GM06990 (cell line): ENCODE data around the gene KRT36.

Source experiments
- DNase-seq: peaks from one replicate; pipeline ENCODE4 v3.0.0-alpha.2; 2011; ENCODE audit not compliant: insufficient read length; ENCODE audit errors: extremely low read depth
- H3K27me3 ChIP-seq: replicated peaks from 2 replicates; pipeline ENCODE4 v1.6.0; 2011; ENCODE audit warnings: low read length; ENCODE audit not compliant: control insufficient read depth, insufficient read depth
- H3K36me3 ChIP-seq: 2 replicates; pipeline ENCODE4 v1.5.1; 2011; ENCODE audit warnings: low read length; ENCODE audit not compliant: control insufficient read depth, insufficient read depth
- H3K4me3 ChIP-seq: replicated peaks from 2 replicates; pipeline ENCODE4 v1.5.1; 2011; ENCODE audit warnings: low read depth, mild to moderate bottlenecking, control low read depth, low read length
- TF ChIP-seq, protein P1 (sequence below): IDR thresholded peaks from 2 replicates; pipeline ENCODE4 v1.5.1; 2011; ENCODE audit warnings: low read length, control low read depth, mild to moderate bottlenecking, inconsistent platforms; ENCODE audit not compliant: insufficient read depth, poor library complexity, severe bottlenecking

The KRT36 gene

GRCh38 chr17:41531993-41532392, 42.3 kb upstream of the KRT36 start:
- peaks cover 8% of the 10 kb centered on the region for H3K27me3 ChIP-seq
- H3K4me3 ChIP-seq = no peak overlapping the region
- H3K36me3 ChIP-seq = no peaks in the 10 kb centered on the region
- TF ChIP-seq, protein P1, sequence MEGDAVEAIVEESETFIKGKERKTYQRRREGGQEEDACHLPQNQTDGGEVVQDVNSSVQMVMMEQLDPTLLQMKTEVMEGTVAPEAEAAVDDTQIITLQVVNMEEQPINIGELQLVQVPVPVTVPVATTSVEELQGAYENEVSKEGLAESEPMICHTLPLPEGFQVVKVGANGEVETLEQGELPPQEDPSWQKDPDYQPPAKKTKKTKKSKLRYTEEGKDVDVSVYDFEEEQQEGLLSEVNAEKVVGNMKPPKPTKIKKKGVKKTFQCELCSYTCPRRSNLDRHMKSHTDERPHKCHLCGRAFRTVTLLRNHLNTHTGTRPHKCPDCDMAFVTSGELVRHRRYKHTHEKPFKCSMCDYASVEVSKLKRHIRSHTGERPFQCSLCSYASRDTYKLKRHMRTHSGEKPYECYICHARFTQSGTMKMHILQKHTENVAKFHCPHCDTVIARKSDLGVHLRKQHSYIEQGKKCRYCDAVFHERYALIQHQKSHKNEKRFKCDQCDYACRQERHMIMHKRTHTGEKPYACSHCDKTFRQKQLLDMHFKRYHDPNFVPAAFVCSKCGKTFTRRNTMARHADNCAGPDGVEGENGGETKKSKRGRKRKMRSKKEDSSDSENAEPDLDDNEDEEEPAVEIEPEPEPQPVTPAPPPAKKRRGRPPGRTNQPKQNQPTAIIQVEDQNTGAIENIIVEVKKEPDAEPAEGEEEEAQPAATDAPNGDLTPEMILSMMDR = no peak
- DNase-seq = no peak

GRCh38 chr17:41530062-41531048, 40.6 kb upstream of the KRT36 start:
- TF ChIP-seq, protein P1 = no peak
- H3K36me3 ChIP-seq = no peaks in the 10 kb centered on the region
- peaks cover 3% of the 10 kb centered on the region for H3K27me3 ChIP-seq
- DNase-seq = no peak
- no peak overlapping the region for H3K4me3 ChIP-seq

- TF ChIP-seq, protein P1 = no peak
- no peak for DNase-seq
- no peak overlapping the region for H3K4me3 ChIP-seq
- peaks cover 3% of the 10 kb centered on the region for H3K27me3 ChIP-seq
- no peaks in the 10 kb centered on the region for H3K36me3 ChIP-seq
Measured at GRCh38 chr17:41529491-41529915, 39.8 kb upstream of the KRT36 start.

DNA sequence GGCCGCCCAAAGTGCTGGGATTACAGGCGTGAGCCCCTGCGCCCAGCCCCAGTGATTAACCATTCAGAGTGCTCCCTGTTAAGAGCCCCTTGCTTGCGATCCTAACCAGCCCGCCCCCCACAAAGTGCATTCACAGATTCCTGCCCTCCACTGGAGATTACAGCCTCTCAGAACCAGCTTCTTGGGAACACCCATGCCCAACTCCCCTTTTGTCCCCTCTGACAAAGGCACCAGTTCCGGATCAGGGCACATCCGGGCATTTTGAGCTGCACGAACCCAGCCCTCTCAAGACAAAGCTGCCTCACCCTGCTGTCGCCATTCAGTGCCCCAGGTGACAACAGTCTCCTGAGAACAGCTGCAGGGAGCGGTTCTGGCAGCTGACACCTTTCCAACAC, 39.2 kb upstream of the KRT36 start:
- no peaks in the 10 kb centered on the region for H3K36me3 ChIP-seq
- TF ChIP-seq, protein P1 = no peak
- no peak for DNase-seq
- H3K27me3 ChIP-seq = peaks cover 3% of the 10 kb centered on the region
- H3K4me3 ChIP-seq = no peak overlapping the region

DNA sequence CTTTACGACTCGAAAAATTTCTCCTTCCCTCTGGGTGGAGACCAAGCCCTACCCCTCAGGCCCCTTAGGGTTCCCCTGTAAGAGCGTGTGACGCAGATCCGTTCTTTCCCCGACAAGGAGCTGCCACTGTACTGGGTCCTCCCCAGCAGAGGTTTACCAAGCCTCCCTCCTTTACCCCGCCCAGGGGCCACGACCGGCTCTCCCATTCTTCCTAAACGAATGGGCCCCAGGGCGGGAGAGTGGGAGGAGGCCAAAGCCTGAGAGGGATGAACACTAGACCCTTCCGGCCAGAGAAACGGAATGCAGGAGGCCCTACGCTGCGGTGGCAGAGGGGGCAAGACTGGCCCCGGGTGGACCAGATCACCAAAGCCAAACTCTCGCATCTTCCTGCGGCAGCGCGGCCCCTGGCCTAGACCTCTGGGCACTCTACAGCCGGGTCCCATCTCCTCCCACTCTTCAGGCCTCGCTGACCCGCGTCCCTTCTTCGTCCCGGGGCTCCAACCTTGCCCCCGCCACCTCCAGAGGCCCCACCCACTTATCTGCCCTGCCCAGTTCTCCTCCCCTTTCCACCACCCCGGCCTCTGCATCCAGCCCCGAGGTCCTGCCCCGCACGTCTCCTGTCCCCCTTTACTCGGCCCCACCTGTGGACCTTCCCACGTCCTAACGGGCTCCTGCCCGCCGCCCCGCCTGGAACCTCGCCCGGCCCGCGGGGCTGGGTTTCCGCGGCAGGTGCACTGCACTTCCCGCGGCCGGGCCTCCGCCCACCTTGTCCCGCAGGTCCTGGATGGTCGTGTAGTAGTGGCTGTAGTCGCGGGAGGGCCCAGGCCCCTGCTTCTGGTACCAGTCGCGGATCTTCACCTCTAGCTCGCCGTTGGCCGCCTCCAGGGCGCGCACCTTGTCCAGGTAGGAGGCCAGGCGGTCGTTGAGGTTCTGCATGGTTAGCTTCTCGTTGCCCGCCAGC, 37.6 kb upstream of the KRT36 start:
- Histone ChIP-seq H3K27me3 (peaks cover 3% of the 10 kb centered on the region), H3K36me3 (no peaks in the 10 kb centered on the region), H3K4me3 (no peak overlapping the region)
- TF ChIP-seq, protein P1 = no peak
- no peak for DNase-seq
